HEK293 (cell line): Measurements from ENCODE around the gene MGAT1.
A peak's percentile ranks its signal among the peaks of the same experiment; 100 is the strongest.

ENCODE experiments used
- CTCF ChIA-PET: fragments of 350-600 bp; formaldehyde crosslinking; extraction: SDS; loops from one replicate; lab custom pipeline; 2021; ENCODE audit warnings: antibody characterized with exemption; lab: Yijun Ruan, JAX
- POLR2A ChIA-PET: fragments of 300-600 bp; formaldehyde crosslinking; extraction: SDS; loops from one replicate; lab custom pipeline; 2020; ENCODE audit warnings: antibody characterized with exemption, inconsistent platforms; lab: Yijun Ruan, JAX
- H3K27ac ChIP-seq: fragments of 200-500 bp; sonication (Bioruptor generic); 2 replicates; pipeline ENCODE4 v1.5.1; 2014; ENCODE audit warnings: low read depth, low read length, control low read depth, inconsistent platforms; ENCODE audit errors: extremely low read depth
- H3K36me3 ChIP-seq, 2 experiments: fragments of 200-500 bp in 1 of 2; sonication (Bioruptor generic) in 1 of 2; 1 replicate in 1 of 2; 2 replicates in 1 of 2; pipeline ENCODE4 v1.5.1; 2014 to 2017; ENCODE audit warnings: inconsistent platforms in 2 of 2, low read length in 2 of 2; ENCODE audit not compliant: control insufficient read depth in 2 of 2, insufficient read depth in 1 of 2
- H3K4me1 ChIP-seq: fragments of 200-500 bp; sonication (Bioruptor generic); 2 replicates; pipeline ENCODE4 v1.5.1; 2014; ENCODE audit warnings: mild to moderate bottlenecking, low read length, inconsistent platforms; ENCODE audit not compliant: control insufficient read depth, insufficient read depth
- H3K4me3 ChIP-seq: 2 replicates; pipeline ENCODE4 v1.5.1; 2011; ENCODE audit warnings: low read depth, mild to moderate bottlenecking, control low read depth, low read length, moderate library complexity
- H3K9me3 ChIP-seq: fragments of 200-500 bp; sonication (Bioruptor generic); 2 replicates; pipeline ENCODE4 v1.5.1; 2014; ENCODE audit warnings: low read depth, low read length, inconsistent platforms; ENCODE audit not compliant: control insufficient read depth, insufficient read depth
- TCF7L2 ChIP-seq: IDR thresholded peaks from 2 replicates; pipeline ENCODE4 v1.6.1; 2011; ENCODE audit warnings: low read depth, mild to moderate bottlenecking, inconsistent platforms, low read length, moderate library complexity, borderline replicate concordance
- ZNF157 ChIP-seq: fragments of 450-650 bp; formaldehyde crosslinking; IDR thresholded peaks from 2 replicates; pipeline ENCODE4 v1.5.1; 2016; ENCODE audit warnings: missing biosample characterization, missing genetic modification characterization
- ZNF239 ChIP-seq: fragments of 450-650 bp; formaldehyde crosslinking; IDR thresholded peaks from 2 replicates; pipeline ENCODE4 v1.5.1; 2016; ENCODE audit warnings: missing biosample characterization, missing genetic modification characterization
- ZNF394 ChIP-seq: fragments of 450-650 bp; formaldehyde crosslinking; IDR thresholded peaks from 2 replicates; pipeline ENCODE4 v1.5.1; 2016; ENCODE audit warnings: missing biosample characterization, missing genetic modification characterization, mild to moderate bottlenecking, moderate library complexity, borderline replicate concordance
- ZNF404 ChIP-seq: fragments of 450-650 bp; formaldehyde crosslinking; IDR thresholded peaks from 2 replicates; pipeline ENCODE4 v1.5.1; 2017; ENCODE audit warnings: missing biosample characterization, missing genetic modification characterization
- ZNF416 ChIP-seq: fragments of 450-650 bp; formaldehyde crosslinking; IDR thresholded peaks from 2 replicates; pipeline ENCODE4 v1.5.1; 2016; ENCODE audit warnings: missing biosample characterization, missing genetic modification characterization
- ZNF501 ChIP-seq: fragments of 450-650 bp; formaldehyde crosslinking; IDR thresholded peaks from 2 replicates; pipeline ENCODE4 v1.5.1; 2016; ENCODE audit warnings: missing biosample characterization, missing genetic modification characterization
- ZNF654 ChIP-seq: fragments of 450-650 bp; formaldehyde crosslinking; IDR thresholded peaks from 2 replicates; pipeline ENCODE4 v1.5.1; 2016; ENCODE audit warnings: low read depth, missing biosample characterization, missing genetic modification characterization
- ZNF660 ChIP-seq: fragments of 450-650 bp; IDR thresholded peaks from 2 replicates; pipeline ENCODE4 v1.5.1; 2018; ENCODE audit warnings: missing biosample characterization, mild to moderate bottlenecking, missing genetic modification characterization
- TF ChIP-seq, protein P1 (sequence below): fragments of 450-650 bp; formaldehyde crosslinking; IDR thresholded peaks from 2 replicates; pipeline ENCODE4 v1.5.1; 2017; ENCODE audit warnings: missing biosample characterization, missing genetic modification characterization
- TF ChIP-seq, protein P2 (sequence below): IDR thresholded peaks from 2 replicates; pipeline ENCODE4 v1.6.1; 2011; ENCODE audit warnings: mild to moderate bottlenecking, low read depth, low read length, borderline replicate concordance
- TF ChIP-seq, protein P3 (sequence below): fragments of 450-650 bp; formaldehyde crosslinking; IDR thresholded peaks from 2 replicates; pipeline ENCODE4 v1.5.1; 2016; ENCODE audit warnings: missing biosample characterization, missing genetic modification characterization
- TF ChIP-seq, protein P4 (sequence below): fragments of 450-650 bp; formaldehyde crosslinking; IDR thresholded peaks from 2 replicates; pipeline ENCODE4 v1.5.1; 2017; ENCODE audit warnings: missing biosample characterization, mild to moderate bottlenecking, missing genetic modification characterization, moderate library complexity
- TF ChIP-seq, protein P5 (sequence below): fragments of 450-650 bp; formaldehyde crosslinking; IDR thresholded peaks from 2 replicates; pipeline ENCODE4 v1.5.1; 2016; ENCODE audit warnings: missing biosample characterization, missing genetic modification characterization

Gene MGAT1

DNA sequence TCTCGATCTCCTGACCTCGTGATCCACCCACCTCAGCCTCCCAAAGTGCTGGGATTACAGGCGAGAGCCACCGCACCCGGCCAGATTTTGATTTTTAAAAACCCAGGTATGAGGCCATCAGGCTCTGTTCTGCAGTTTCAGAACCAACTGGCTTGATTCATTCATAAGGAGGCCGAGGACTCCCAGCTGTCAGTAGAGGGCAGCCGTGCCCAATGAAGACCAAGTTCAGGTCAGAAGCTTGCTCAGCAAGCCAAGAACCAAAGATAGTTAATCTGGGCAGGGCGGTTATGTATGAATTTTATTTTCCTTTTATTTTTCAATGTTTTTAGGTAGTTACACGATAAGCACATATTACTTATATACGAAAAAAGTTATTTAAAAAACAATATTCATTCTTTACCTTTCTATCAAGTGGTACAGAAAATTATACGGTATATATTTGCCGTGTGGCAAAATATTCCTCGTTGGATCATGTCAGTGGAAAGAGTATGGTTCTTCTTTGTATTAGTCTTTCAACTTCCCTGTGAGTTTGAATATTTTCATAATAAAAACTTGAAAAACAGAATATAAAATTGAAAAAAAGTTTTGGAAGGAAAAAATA lies 18.0 kb downstream of the MGAT1 start:
- H3K36me3 ChIP-seq, result peaks cover 0 to 5% of the 10 kb centered on the region in 2 experiments; a peak in 2 of 3 replicates
- no peaks in the 10 kb centered on the region for H3K9me3 ChIP-seq
- no peak overlapping the region for H3K4me3 ChIP-seq
- ChIA-PET CTCF (interaction anchor here (0.6 to 5.5 kb wide), 9 partner anchors 10 to 375 kb away, joined by 3 to 26 read pairs (median 3); no protein-coding TSS in a partner anchor), POLR2A (no interaction called here)
- no peaks in the 10 kb centered on the region for H3K4me1 ChIP-seq
- TF ChIP-seq ZNF394, result no peak
- TF ChIP-seq, protein P1, sequence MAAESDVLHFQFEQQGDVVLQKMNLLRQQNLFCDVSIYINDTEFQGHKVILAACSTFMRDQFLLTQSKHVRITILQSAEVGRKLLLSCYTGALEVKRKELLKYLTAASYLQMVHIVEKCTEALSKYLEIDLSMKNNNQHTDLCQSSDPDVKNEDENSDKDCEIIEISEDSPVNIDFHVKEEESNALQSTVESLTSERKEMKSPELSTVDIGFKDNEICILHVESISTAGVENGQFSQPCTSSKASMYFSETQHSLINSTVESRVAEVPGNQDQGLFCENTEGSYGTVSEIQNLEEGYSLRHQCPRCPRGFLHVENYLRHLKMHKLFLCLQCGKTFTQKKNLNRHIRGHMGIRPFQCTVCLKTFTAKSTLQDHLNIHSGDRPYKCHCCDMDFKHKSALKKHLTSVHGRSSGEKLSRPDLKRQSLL (tag by site-specific recombination), result no peak
- TF ChIP-seq ZNF654 (tag by site-specific recombination), result peak; percentile 78
- TF ChIP-seq ZNF404 (tag by site-specific recombination), result no peak
- TF ChIP-seq ZNF501 (tag by site-specific recombination), result no peak
- TF ChIP-seq, protein P2, sequence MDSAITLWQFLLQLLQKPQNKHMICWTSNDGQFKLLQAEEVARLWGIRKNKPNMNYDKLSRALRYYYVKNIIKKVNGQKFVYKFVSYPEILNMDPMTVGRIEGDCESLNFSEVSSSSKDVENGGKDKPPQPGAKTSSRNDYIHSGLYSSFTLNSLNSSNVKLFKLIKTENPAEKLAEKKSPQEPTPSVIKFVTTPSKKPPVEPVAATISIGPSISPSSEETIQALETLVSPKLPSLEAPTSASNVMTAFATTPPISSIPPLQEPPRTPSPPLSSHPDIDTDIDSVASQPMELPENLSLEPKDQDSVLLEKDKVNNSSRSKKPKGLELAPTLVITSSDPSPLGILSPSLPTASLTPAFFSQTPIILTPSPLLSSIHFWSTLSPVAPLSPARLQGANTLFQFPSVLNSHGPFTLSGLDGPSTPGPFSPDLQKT, result no peak
- TF ChIP-seq, protein P3, sequence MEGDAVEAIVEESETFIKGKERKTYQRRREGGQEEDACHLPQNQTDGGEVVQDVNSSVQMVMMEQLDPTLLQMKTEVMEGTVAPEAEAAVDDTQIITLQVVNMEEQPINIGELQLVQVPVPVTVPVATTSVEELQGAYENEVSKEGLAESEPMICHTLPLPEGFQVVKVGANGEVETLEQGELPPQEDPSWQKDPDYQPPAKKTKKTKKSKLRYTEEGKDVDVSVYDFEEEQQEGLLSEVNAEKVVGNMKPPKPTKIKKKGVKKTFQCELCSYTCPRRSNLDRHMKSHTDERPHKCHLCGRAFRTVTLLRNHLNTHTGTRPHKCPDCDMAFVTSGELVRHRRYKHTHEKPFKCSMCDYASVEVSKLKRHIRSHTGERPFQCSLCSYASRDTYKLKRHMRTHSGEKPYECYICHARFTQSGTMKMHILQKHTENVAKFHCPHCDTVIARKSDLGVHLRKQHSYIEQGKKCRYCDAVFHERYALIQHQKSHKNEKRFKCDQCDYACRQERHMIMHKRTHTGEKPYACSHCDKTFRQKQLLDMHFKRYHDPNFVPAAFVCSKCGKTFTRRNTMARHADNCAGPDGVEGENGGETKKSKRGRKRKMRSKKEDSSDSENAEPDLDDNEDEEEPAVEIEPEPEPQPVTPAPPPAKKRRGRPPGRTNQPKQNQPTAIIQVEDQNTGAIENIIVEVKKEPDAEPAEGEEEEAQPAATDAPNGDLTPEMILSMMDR (tag by site-specific recombination), result peak; percentile 49
- TF ChIP-seq, protein P4, sequence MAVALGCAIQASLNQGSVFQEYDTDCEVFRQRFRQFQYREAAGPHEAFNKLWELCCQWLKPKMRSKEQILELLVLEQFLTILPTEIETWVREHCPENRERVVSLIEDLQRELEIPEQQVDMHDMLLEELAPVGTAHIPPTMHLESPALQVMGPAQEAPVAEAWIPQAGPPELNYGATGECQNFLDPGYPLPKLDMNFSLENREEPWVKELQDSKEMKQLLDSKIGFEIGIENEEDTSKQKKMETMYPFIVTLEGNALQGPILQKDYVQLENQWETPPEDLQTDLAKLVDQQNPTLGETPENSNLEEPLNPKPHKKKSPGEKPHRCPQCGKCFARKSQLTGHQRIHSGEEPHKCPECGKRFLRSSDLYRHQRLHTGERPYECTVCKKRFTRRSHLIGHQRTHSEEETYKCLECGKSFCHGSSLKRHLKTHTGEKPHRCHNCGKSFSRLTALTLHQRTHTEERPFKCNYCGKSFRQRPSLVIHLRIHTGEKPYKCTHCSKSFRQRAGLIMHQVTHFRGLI (tag by site-specific recombination), result no peak
- TF ChIP-seq ZNF157 (tag by site-specific recombination), result no peak
- TF ChIP-seq ZNF416 (tag by site-specific recombination), result no peak
- peak; percentile 48 for TF ChIP-seq ZNF660
- TF ChIP-seq, protein P5, sequence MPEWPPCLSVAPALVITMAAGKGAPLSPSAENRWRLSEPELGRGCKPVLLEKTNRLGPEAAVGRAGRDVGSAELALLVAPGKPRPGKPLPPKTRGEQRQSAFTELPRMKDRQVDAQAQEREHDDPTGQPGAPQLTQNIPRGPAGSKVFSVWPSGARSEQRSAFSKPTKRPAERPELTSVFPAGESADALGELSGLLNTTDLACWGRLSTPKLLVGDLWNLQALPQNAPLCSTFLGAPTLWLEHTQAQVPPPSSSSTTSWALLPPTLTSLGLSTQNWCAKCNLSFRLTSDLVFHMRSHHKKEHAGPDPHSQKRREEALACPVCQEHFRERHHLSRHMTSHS (tag by site-specific recombination), result no peak
- no peak overlapping the region for H3K27ac ChIP-seq

DNA sequence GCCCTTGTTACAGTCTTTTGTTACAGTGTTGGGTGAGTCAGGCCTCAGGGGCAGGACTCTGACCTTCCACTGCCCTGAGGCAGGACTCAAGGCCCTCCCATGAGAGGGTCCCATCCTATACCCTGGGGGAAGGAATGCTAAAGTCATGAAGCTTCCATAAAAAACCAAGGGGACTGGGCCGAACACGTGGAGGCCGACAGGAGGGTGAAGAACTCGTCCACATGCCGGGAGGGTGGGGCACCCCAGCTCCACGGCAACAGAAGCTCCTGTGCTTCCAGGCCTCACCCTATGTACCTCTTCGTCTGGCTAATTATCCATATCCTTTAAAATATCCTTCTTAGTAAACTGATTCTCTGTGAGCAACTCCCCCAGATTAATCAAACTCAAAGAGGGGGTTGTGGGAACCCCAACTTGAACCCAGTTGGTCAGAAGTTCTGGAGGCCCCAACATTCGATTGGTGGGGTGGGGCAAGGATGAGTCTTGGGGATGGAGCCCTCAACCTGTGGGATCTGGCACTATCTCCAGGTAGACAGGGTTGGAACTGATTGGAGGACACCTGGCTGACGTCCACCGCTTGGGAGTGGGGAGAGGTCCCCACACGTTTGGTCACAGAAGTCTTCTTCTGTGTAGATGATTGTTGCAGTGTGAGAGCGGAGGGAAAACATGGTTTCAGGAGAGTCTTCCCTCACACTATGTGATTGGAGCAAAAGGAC lies 19.1 kb downstream of the MGAT1 start:
- no peaks in the 10 kb centered on the region for H3K36me3 ChIP-seq
- no peak for TF ChIP-seq ZNF239 (tag by site-specific recombination)
- TF ChIP-seq TCF7L2, result no peak
- TF ChIP-seq, all 188 proteins: peak for 0
- Histone ChIP-seq H3K4me1 (no peaks in the 10 kb centered on the region), H3K9me3 (no peaks in the 10 kb centered on the region), H3K27ac (no peak overlapping the region), H3K4me3 (no peak overlapping the region)
- POLR2A ChIA-PET, result no interaction called here
- CTCF ChIA-PET, result interaction anchor here (0.7 to 5.5 kb wide), 5 partner anchors 10 to 804 kb away, joined by 3 to 26 read pairs (median 10); no protein-coding TSS in a partner anchor
